GM12878 (cell line): ENCODE measurements around the gene ABCG4.

Experiments used
- CTCF ChIP-seq, 3 experiments: IDR thresholded peaks in 2 of 3; conservative IDR thresholded peaks in 1 of 3; 2 replicates each; pipeline ENCODE4 v1.5.1; 2011; ENCODE audit warnings: low read depth in 3 of 3, low read length in 3 of 3, mild to moderate bottlenecking in 3 of 3, control low read depth in 2 of 3, moderate library complexity in 2 of 3, inconsistent platforms in 1 of 3, mixed read lengths in 1 of 3; ENCODE audit not compliant: control insufficient read depth in 2 of 3, insufficient read depth in 1 of 3; ENCODE audit errors: extremely low read depth in 1 of 3
- RAD21 ChIP-seq: IDR thresholded peaks from 2 replicates; pipeline ENCODE4 v1.6.1; 2011; ENCODE audit warnings: mild to moderate bottlenecking, low read depth, low read length, moderate library complexity; ENCODE audit not compliant: insufficient read depth
- STAT1 ChIP-seq: fragments of 450-650 bp; conservative IDR thresholded peaks from 2 replicates; pipeline ENCODE4 v1.6.1; 2014; ENCODE audit warnings: antibody characterized with exemption, mild to moderate bottlenecking
- TBL1XR1 ChIP-seq: IDR thresholded peaks from 2 replicates; pipeline ENCODE4 v1.6.1; 2012; ENCODE audit warnings: low read depth, low read length, improper control_type of control experiment
- TF ChIP-seq, protein P1 (sequence below): fragments of 450-650 bp; IDR thresholded peaks from 2 replicates; pipeline ENCODE4 v1.6.1; 2017; ENCODE audit warnings: mild to moderate bottlenecking

DNA sequence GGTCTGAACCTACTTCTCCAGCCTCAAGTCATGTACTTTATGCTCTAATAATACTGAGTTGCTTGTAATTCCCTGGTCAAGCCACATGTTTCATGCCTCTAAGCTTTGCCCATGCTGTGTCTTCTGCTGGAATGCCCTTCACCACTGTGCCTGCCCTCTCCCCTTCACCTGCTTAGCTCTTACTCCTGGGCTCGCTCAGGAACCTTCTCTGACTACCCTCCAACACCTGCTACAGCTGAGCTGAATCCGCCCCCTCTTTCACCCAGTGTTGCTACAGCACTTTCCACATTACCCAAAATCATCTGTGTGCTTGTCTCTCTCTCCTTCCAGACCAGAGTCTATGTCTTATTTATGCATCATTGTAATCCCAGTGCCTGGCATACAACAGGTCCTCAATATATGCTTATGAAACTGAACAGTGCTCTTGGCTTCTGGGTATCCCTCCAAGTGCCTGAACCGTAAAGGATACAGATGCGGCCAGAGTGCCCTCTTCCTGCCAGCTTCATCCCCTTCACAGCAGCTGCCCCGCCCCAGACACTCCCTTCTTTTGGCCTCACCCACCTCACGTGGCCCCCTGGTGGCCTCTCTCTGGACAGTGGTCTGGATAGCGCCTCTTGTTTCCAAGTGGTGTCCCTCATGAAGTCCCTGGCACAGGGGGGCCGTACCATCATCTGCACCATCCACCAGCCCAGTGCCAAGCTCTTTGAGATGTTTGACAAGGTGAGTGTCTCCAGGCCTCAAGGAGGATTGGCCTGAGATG is 7.1 kb downstream of the ABCG4 start:
- TF ChIP-seq CTCF (IDR thresholded peaks at IDR 0.05 in 2 of 3, conservative IDR thresholded peaks at IDR 0.05 in 1 of 3; ENCODE audit: control insufficient read depth in 2 of 3, extremely low read depth in 1 of 3, insufficient read depth in 1 of 3, low read depth in 3 of 3, low read length in 3 of 3) (peak in 1 of 3 experiments; percentile 16; a peak in 2 of 6 replicates), STAT1 (no peak), RAD21 (no peak), TBL1XR1 (no peak)
- TF ChIP-seq, protein P1, sequence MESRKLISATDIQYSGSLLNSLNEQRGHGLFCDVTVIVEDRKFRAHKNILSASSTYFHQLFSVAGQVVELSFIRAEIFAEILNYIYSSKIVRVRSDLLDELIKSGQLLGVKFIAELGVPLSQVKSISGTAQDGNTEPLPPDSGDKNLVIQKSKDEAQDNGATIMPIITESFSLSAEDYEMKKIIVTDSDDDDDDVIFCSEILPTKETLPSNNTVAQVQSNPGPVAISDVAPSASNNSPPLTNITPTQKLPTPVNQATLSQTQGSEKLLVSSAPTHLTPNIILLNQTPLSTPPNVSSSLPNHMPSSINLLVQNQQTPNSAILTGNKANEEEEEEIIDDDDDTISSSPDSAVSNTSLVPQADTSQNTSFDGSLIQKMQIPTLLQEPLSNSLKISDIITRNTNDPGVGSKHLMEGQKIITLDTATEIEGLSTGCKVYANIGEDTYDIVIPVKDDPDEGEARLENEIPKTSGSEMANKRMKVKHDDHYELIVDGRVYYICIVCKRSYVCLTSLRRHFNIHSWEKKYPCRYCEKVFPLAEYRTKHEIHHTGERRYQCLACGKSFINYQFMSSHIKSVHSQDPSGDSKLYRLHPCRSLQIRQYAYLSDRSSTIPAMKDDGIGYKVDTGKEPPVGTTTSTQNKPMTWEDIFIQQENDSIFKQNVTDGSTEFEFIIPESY, result no peak
